ENCODE results near the gene GID8. TPM values are rescaled to one million over a fixed set of nuclear protein-coding genes. Genes with fewer than 3 reads are reported as not detected.

GID8 gene
- total and polyA plus RNA-seq, 2 of the 13 experiments (the other 11 are each of a cell fraction or from before 2014, with no cell fraction given) = 39.6 to 59.8 TPM

GRCh38 chr20:62926229-62927127, 11.5 kb upstream of the GID8 start, which contains the start of gene DIDO1 (continued):
- TF ChIP-seq ZSCAN31 (CRISPR knock-in tag; IDR thresholded peaks at IDR 0.05; ENCODE audit: low read depth) (peak; percentile 62; the same call in 1 of the 2 replicates), MAFG (CRISPR knock-in tag; IDR thresholded peaks at IDR 0.05) (no peak), PAX8 (CRISPR knock-in tag; IDR thresholded peaks at IDR 0.05; ENCODE audit: borderline replicate concordance) (0 out of 2 replicates have a peak, but pooled peaks have one; percentile 80), SIN3A (IDR thresholded peaks at IDR 0.05; ENCODE audit: borderline replicate concordance, low read depth, low read length) (peak; percentile 61; the same call in 1 of the 2 replicates), ATM (IDR thresholded peaks at IDR 0.05; ENCODE audit: borderline replicate concordance) (no peak), ZBTB26 (CRISPR knock-in tag; IDR thresholded peaks at IDR 0.05; ENCODE audit: borderline replicate concordance) (peak; percentile 64), RXRB (CRISPR knock-in tag; IDR thresholded peaks at IDR 0.05; ENCODE audit: borderline replicate concordance) (peak; percentile 65), FOXO1 (CRISPR knock-in tag; IDR thresholded peaks at IDR 0.05) (no peak; the same call in none of the 2 replicates), DNMT3B (CRISPR knock-in tag; conservative IDR thresholded peaks at IDR 0.05) (no peak), ZNF20 (CRISPR knock-in tag; IDR thresholded peaks at IDR 0.05) (no peak), CENPBD1 (CRISPR knock-in tag; IDR thresholded peaks at IDR 0.05; ENCODE audit: borderline replicate concordance, low read depth) (no peak), GATA4 (IDR thresholded peaks at IDR 0.05; ENCODE audit: borderline replicate concordance, low read depth) (peak; percentile 69), ZSCAN5A (CRISPR knock-in tag; IDR thresholded peaks at IDR 0.05; ENCODE audit: borderline replicate concordance) (peak; percentile 88), CHD2 (IDR thresholded peaks at IDR 0.05; ENCODE audit: low read depth, low read length) (no peak), ZNF883 (CRISPR knock-in tag; IDR thresholded peaks at IDR 0.05; ENCODE audit: not compliant biosample characterization) (no peak), NONO (IDR thresholded peaks at IDR 0.05) (no peak), NONO (CRISPR knock-in tag; conservative IDR thresholded peaks at IDR 0.05) (peak; percentile 75), SKI (IDR thresholded peaks at IDR 0.05; ENCODE audit: partially characterized antibody) (peak; percentile 85), REST (IDR thresholded peaks at IDR 0.05; ENCODE audit: borderline replicate concordance in 1 of 2, low read depth in 1 of 2, low read length in 2 of 2) (peak in 1 of 2 experiments; percentile 68; a peak in 1 of 4 replicates), POLR2AphosphoS5 (IDR thresholded peaks at IDR 0.05; ENCODE audit: low read depth, low read length) (peak; percentile 75), GABPB1 (CRISPR knock-in tag; IDR thresholded peaks at IDR 0.05) (peak; percentile 84), ATF7 (IDR thresholded peaks at IDR 0.05) (no peak), ATF7 (CRISPR knock-in tag; IDR thresholded peaks at IDR 0.05) (no peak)
